ENCODE measurements around the gene TANGO6.
A peak's percentile ranks its signal among the peaks of the same experiment; 100 is the strongest.

Gene TANGO6

GRCh38 chr16:68999114-68999513 is 155.8 kb downstream of the TANGO6 start:
- DNase-seq (ENCODE audit: low read depth in 2 of 3, low spot score in 1 of 3), result no peak

GRCh38 chr16:69003500-69003899 is 160.2 kb downstream of the TANGO6 start:
- no peak for DNase-seq (ENCODE audit: low read depth in 2 of 3, low spot score in 1 of 3)

- no peak for DNase-seq (ENCODE audit: low read depth in 2 of 3, low spot score in 1 of 3)
Measured at GRCh38 chr16:69005641-69006355, 162.5 kb downstream of the TANGO6 start.

- no peak for DNase-seq (ENCODE audit: low read depth in 2 of 3, low spot score in 1 of 3)
Measured at GRCh38 chr16:69012906-69013305, 169.6 kb downstream of the TANGO6 start.

- DNase-seq (ENCODE audit: low read depth in 2 of 3, low spot score in 1 of 3), result no peak
Measured at GRCh38 chr16:69013991-69014390, 170.7 kb downstream of the TANGO6 start.

- no peak for DNase-seq (ENCODE audit: low read depth in 2 of 3, low spot score in 1 of 3)
Measured at GRCh38 chr16:69014811-69015210, 171.5 kb downstream of the TANGO6 start.

- DNase-seq (ENCODE audit: low read depth in 2 of 3, low spot score in 1 of 3), result peak in 1 of 3 donors; percentile 2
Measured at GRCh38 chr16:69017036-69017783, 173.9 kb downstream of the TANGO6 start.

GRCh38 chr16:69019811-69020210 is 176.5 kb downstream of the TANGO6 start:
- no peak for DNase-seq (ENCODE audit: low read depth in 2 of 3, low spot score in 1 of 3)

- DNase-seq (ENCODE audit: low read depth in 2 of 3, low spot score in 1 of 3), result no peak
Measured at GRCh38 chr16:69029121-69029520, 185.8 kb downstream of the TANGO6 start.

- DNase-seq (ENCODE audit: low read depth in 2 of 3, low spot score in 1 of 3), result no peak
Measured at GRCh38 chr16:69031877-69032301, 188.6 kb downstream of the TANGO6 start.

- DNase-seq (ENCODE audit: low read depth in 2 of 3, low spot score in 1 of 3), result no peak
Measured at GRCh38 chr16:69033151-69033949, 190.0 kb downstream of the TANGO6 start.

GRCh38 chr16:69035375-69035774 is 192.0 kb downstream of the TANGO6 start:
- no peak for DNase-seq (ENCODE audit: low read depth in 2 of 3, low spot score in 1 of 3)

GRCh38 chr16:69036399-69037091 is 193.2 kb downstream of the TANGO6 start:
- no peak for DNase-seq (ENCODE audit: low read depth in 2 of 3, low spot score in 1 of 3)

- no peak for DNase-seq (ENCODE audit: low read depth in 2 of 3, low spot score in 1 of 3)
Measured at GRCh38 chr16:69037373-69038160, 194.2 kb downstream of the TANGO6 start.

- DNase-seq (ENCODE audit: low read depth in 2 of 3, low spot score in 1 of 3), result no peak
Measured at GRCh38 chr16:69039333-69039941, 196.1 kb downstream of the TANGO6 start.

GRCh38 chr16:69040144-69040909 is 197.0 kb downstream of the TANGO6 start:
- no peak for DNase-seq (ENCODE audit: low read depth in 2 of 3, low spot score in 1 of 3)

GRCh38 chr16:69048328-69049120 is 205.2 kb downstream of the TANGO6 start:
- no peak for DNase-seq (ENCODE audit: low read depth in 2 of 3, low spot score in 1 of 3)

GRCh38 chr16:69049146-69049545 is 205.8 kb downstream of the TANGO6 start:
- DNase-seq (ENCODE audit: low read depth in 2 of 3, low spot score in 1 of 3), result no peak
